ENCODE measurements around the gene FBXW2. TPM values are rescaled to one million over a fixed set of nuclear protein-coding genes. Genes with fewer than 3 reads are reported as not detected.

FBXW2 gene
- polyA plus RNA-seq, 1 of the 3 experiments (the other 2 are of a cell fraction): 40.1 TPM

- 57% methylated on average over 4 of the region's 4 CpGs for WGBS (ENCODE audit: low lambda C conversion rate)
- Histone ChIP-seq H3K4me2 (peak overlapping the region; percentile 96), H3K9me3 (no peaks in the 10 kb centered on the region), H3K4me3 (ENCODE audit: low read depth in 2 of 2, low read length in 1 of 2) (peak overlapping the region; percentile 78 to 84; a peak in 3 of 4 replicates), H3K27me3 (ENCODE audit: insufficient read depth) (no peaks in the 10 kb centered on the region), H3K4me1 (ENCODE audit: control insufficient read depth in 1 of 2, insufficient read depth in 2 of 2, low read depth in 1 of 2, low read length in 1 of 2) (peaks cover 11 to 17% of the 10 kb centered on the region in 2 experiments; a peak in 3 of 4 replicates), H3K79me2 (ENCODE audit: insufficient read depth) (peaks cover 34% of the 10 kb centered on the region), H3K27ac (ENCODE audit: low read depth in 2 of 2, low read length in 1 of 2) (no peak overlapping the region), H3K36me3 (replicated peaks in 1 of 2; ENCODE audit: control insufficient read depth in 1 of 2, insufficient read depth in 2 of 2, low read length in 1 of 2) (no peaks in the 10 kb centered on the region), H3K9me2 (no peaks in the 10 kb centered on the region), H2AFZ (ENCODE audit: low read depth) (no peak overlapping the region), H3K9ac (no peak overlapping the region), H4K20me1 (ENCODE audit: insufficient read depth) (no peaks in the 10 kb centered on the region), H3F3A (replicated peaks; ENCODE audit: insufficient read depth) (peaks cover 21% of the 10 kb centered on the region)
- POLR2A ChIA-PET: no interaction called here
- TF ChIP-seq CTCF (IDR thresholded peaks at IDR 0.05): no peak
- TF ChIP-seq GABPA (IDR thresholded peaks at IDR 0.05; ENCODE audit: low read depth): no peak
- TF ChIP-seq FOXM1 (IDR thresholded peaks at IDR 0.05; ENCODE audit: low read depth): no peak
- TF ChIP-seq USF2 (IDR thresholded peaks at IDR 0.05; ENCODE audit: borderline replicate concordance, low read depth, low read length): no peak
- no peak for TF ChIP-seq GATA2 (CRISPR knock-in tag; IDR thresholded peaks at IDR 0.05)
- TF ChIP-seq, protein P1, sequence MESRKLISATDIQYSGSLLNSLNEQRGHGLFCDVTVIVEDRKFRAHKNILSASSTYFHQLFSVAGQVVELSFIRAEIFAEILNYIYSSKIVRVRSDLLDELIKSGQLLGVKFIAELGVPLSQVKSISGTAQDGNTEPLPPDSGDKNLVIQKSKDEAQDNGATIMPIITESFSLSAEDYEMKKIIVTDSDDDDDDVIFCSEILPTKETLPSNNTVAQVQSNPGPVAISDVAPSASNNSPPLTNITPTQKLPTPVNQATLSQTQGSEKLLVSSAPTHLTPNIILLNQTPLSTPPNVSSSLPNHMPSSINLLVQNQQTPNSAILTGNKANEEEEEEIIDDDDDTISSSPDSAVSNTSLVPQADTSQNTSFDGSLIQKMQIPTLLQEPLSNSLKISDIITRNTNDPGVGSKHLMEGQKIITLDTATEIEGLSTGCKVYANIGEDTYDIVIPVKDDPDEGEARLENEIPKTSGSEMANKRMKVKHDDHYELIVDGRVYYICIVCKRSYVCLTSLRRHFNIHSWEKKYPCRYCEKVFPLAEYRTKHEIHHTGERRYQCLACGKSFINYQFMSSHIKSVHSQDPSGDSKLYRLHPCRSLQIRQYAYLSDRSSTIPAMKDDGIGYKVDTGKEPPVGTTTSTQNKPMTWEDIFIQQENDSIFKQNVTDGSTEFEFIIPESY (IDR thresholded peaks at IDR 0.05; ENCODE audit: borderline replicate concordance, low read depth): no peak
- no peak for TF ChIP-seq CHD2 (IDR thresholded peaks at IDR 0.05; ENCODE audit: low read length, partially characterized antibody)
- no peak for TF ChIP-seq MXI1 (IDR thresholded peaks at IDR 0.05; ENCODE audit: low read depth, low read length)
- TF ChIP-seq FOXJ3 (CRISPR knock-in tag; IDR thresholded peaks at IDR 0.05): no peak
- no peak for TF ChIP-seq SMC3 (IDR thresholded peaks at IDR 0.05; ENCODE audit: low read depth, low read length)
- TF ChIP-seq PBX3 (IDR thresholded peaks at IDR 0.05): no peak
- TF ChIP-seq, protein P2, sequence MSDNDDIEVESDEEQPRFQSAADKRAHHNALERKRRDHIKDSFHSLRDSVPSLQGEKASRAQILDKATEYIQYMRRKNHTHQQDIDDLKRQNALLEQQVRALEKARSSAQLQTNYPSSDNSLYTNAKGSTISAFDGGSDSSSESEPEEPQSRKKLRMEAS (IDR thresholded peaks at IDR 0.05; ENCODE audit: low read depth): no peak
- TF ChIP-seq, protein P3, sequence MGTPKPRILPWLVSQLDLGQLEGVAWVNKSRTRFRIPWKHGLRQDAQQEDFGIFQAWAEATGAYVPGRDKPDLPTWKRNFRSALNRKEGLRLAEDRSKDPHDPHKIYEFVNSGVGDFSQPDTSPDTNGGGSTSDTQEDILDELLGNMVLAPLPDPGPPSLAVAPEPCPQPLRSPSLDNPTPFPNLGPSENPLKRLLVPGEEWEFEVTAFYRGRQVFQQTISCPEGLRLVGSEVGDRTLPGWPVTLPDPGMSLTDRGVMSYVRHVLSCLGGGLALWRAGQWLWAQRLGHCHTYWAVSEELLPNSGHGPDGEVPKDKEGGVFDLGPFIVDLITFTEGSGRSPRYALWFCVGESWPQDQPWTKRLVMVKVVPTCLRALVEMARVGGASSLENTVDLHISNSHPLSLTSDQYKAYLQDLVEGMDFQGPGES (IDR thresholded peaks at IDR 0.05; ENCODE audit: low read depth, low read length): no peak
- TF ChIP-seq SIN3A (IDR thresholded peaks at IDR 0.05; ENCODE audit: borderline replicate concordance, low read depth, low read length): no peak
- no peak for TF ChIP-seq YY1 (IDR thresholded peaks at IDR 0.05; ENCODE audit: low read depth)
- TF ChIP-seq POLR2AphosphoS5 (IDR thresholded peaks at IDR 0.05; ENCODE audit: low read depth, low read length): no peak
- TF ChIP-seq TEAD4 (IDR thresholded peaks at IDR 0.05; ENCODE audit: borderline replicate concordance, insufficient read depth): no peak
- TF ChIP-seq RFX5 (IDR thresholded peaks at IDR 0.05; ENCODE audit: low read length): no peak
- no peak for DNase-seq
- CTCF ChIA-PET: interaction anchor here (1.0 to 1.8 kb wide), 4 partner anchors 44 to 100 kb away, joined by 3 to 8 read pairs (median 3); no protein-coding TSS in a partner anchor
These were observed 80.6 kb downstream of the FBXW2 start for GRCh38 chr9:120712539-120713031.
